ENCODE measurements around the gene GSTA3.
A peak's percentile ranks its signal among the peaks of the same experiment; 100 is the strongest.
"Not testable (repeated sequence)": the region's sequence is repeated elsewhere in the genome, so short reads cannot be mapped to it uniquely, and the experiment has no call there.

The GSTA3 gene

DNA sequence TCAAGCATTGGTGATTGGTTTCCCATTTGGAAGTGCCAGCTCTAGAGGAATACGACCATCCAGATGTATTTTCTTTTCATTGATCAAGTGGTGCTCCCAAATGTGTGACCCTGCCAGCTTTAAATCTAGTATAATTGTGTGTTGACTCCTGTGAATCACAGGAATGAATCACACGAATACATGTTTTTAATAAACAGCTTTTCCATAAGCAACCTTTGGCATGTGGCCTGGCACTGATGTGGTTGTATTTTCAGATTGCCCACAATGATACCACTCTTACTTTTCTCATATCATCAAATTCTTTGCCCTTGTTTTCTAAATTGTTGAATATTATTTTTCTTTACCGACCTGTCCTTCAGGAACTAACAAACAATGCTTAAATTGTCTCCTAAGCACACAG, 367 bp downstream of the GSTA3 start:
- DNase-seq, result no peak

DNA sequence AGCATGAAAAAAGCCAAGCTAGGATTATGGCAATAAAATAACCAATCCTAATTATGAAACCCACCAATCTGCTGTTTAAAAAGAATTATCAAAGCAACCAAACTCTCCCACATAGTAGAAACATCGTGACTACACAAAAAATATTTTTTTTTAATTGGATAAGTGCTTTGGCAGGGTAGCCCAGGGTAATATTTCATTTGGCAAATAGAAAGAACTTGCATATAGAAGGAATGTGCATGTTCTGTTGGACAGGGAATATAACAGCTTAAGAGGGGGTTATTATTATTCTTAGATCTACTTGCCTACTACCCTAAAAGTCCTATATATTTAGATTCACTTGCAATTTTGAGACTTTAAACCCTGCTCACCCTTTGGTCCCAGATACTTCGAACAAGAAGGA, 972 bp downstream of the GSTA3 start:
- no peak for DNase-seq

DNA sequence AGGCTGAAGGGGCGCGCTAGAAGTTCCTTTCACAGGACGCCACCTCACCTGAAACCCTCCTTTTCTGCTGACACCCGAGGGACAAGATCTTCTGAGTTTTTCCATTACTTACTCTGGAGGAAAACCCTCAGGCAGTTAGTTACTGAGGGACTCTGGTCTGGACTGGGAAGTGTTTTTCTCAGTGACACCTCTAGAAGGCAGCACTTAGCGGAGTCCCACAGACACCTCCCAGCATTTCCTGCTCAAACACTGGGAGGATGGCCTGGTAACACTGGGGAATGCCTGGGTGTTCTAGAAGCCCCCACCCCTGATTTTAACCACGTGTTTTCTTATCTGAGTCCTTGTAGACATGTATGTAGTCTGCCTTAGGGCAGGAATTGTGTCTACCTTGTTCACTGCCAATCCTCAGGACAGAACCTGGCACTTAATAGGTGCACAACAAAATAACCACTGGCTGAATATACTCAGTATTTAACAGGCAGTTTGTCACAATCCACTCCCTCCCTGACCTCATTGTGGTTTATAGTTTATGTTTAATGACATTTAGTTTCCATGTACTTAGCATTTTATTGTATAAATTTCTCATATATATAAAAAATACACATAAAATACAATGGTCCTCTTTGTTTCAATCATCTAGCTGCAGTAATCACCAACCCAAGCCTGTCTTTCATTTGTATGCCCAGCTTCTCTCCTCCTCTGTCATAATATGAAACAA, 4.8 kb downstream of the GSTA3 start:
- DNase-seq, result no peak

GRCh38 chr6:52900536-52900935, 9.0 kb downstream of the GSTA3 start:
- DNase-seq, result no peak

DNA sequence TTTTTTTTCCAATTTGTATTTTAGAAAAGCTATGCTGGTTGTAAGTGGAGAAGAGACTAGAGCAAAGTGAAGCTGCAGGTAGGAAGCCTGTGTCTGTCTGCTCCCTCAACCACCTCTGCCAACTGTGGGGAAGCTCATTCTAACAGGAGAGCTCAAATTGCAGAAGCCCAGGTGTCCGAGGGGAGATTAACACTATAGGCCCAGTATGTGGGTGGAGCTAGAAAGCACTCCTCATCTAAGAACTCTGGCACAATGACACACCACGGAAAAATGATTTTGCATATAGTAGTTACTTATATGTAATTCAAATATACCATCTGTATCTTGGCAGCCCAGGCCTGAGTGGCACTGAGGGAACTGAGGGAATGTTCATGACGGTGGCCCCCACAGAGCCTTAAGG, 13.7 kb downstream of the GSTA3 start:
- not testable (repeated sequence) for DNase-seq

GRCh38 chr6:52894285-52894684, 15.2 kb downstream of the GSTA3 start:
- no peak for DNase-seq

DNA sequence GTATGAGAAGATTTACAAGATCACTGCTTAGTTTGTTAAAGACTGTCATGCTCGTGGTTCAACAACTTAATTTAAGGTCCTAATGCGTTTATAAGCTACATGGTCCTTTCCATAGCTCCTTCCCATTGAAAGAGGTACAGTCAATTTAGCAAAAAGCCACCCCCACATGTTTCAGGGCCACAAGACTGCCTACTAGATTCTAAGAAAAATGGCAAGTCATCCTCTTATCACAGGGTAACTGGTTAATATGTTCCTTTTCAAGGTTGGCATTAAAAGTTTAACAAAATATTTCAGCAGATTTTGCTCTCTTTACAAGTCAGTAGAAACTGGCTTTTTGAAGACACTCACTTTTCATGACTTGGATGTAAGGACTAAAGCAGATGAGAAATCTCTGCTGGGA, 15.7 kb downstream of the GSTA3 start:
- DNase-seq, result no peak

DNA sequence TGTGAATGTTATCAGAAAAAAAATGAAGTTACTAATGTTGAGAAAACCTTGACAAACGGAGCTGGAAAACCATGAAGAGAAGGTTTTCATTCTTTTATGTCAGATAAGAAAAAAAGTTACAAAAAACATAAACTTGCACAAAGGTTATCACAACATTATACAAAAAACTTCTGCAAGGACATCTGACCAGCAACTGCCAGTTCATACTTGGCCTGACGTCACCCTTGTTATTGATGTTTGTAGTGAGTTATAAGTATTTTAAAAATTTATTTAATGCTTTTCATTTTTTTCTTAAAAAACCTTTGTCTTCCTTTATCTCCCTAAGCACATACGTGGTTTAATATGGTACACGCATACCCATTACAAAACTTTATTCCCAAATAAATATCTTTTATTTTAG, 16.3 kb downstream of the GSTA3 start:
- no peak for DNase-seq

- DNase-seq, result no peak
These were observed 19.5 kb downstream of the GSTA3 start for GRCh38 chr6:52890018-52890417.

DNA sequence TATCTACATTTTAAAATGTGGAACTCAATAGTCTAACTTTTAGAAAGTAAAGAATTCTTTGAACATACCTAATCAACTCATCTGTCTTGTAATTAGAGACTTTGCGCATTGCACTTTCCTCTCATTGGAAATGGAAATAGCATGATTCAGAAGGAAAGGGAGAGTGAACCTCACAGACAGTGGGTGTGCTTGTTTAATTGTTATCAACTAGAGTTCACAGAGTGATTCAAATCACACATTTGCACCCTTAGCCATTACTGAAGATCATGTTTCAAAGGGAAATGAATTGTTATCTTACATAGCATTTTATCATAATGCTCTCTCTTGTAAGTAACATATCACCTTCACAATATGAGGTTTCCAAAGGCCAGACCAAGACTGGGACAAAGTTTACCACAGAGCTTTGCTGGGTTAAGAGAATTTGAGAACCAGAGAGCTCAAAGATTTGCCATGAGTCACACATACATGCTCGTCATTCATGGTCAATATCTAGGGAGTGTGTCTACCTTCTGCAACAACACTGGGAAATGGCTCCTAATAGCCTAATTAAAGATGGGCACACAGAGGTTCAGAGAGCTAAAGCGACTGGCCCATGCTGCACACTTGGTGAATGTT, 21.5 kb downstream of the GSTA3 start:
- DNase-seq, result no peak

DNA sequence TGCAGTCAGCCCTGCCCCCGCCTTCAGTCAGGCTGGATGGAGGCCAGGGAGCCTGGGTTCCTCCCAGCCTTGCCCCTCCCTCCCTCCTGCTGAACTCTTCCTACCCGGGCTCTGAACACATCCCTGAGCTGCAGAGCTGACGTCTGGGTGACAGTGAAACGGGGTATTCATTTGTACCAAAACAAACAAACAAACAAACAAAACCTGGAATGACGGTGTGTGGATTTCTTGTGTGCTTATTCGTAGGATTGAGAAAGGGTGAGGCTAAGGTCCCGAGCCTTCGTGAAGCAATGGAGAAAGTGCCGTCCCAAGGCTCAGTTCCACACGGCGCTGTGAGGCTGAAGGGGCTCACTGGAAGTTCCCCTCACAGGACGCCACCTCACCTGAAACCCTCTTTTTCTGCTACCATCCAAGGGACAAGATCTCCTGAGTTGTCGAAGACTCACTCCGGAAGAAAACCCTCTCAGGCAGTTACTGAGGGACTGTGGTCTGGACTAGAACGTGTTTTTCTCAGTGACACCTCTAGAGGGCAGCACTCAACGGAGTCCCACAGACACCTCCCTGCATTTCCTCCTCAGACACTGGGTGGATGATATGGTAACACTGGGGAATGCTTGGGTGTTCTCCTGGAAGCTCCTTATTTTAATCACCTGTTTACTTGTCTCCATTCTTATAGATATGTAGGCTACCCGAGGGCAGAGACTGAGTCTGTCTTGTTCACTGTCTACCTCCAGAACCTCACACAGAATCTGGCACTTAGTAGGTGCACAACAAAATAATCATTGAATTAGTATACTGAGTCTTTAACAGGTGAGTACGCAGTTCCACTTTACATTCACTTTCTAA, 27.3 kb downstream of the GSTA3 start:
- DNase-seq, result peak; percentile 84 to 87

DNA sequence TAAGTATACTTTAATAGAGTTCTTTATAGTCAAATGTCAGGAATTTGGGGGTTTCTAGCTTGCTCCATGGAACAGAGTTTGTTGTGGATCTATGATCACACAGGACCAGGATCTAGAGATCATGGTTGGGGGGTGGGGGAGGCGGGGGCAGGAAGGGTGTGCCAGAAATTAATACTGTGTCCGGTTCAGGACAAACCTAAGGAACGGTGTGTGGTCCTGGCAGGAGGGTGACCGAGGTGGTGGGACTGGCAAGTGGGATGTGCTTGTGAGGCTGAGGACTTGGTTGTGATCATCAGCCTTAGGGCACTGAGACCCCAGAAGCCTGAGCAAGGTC, 27.9 kb downstream of the GSTA3 start:
- DNase-seq, result no peak

- no peak for DNase-seq
These were observed 31.7 kb downstream of the GSTA3 start for GRCh38 chr6:52877786-52878185.

DNA sequence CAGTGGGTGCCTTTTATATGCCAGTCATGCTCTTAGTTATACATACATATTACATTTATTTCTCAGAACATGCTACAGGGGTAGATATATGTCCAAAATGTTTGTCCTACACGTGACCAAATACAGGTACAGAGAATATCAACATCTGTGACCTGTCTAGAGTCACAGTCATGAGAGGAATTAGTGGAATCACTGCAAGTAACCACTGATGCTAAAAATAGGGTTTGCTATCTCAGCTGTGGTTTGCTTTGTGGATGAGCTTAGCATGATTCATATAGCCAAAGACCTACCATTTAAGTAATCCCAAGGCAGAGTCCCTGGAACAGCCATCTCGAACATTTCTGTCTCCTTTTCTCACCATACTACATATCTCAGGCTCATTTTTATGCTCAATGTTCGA, 32.3 kb downstream of the GSTA3 start:
- no peak for DNase-seq

DNA sequence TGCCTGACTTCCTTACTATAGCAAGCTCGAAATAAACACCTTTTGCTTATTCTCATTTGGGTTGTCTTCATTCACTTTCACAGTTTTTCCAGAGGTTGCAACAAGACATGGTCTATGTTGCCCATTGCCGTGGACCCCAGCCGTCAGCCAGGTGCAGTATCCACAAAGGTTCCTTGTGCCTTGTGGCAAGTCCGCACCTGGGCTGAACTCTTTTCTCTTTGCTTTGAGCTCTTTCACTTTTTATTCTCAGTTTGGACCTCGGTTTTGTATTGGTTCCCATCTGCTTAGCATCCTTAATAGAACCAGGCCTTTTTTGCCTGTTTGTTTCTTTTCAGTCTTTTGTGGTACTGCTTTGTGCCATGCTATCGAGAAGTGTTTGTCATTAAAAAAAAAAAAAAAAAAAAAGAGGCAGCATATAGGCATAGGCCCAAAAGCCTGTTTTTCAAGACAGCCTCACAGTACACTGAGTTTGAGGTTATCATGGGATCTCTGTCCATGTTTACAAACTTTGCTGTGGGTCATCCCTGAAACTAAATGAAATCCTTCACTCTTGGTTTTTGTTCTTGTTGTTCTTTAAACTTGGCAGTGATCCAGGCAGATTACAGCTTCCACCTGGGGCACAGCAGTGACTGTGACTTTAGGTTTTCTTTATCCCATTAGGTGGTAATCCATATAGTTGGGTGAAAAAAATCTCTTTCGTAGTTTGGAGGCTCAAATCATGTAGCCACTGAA, 33.3 kb downstream of the GSTA3 start:
- no peak for DNase-seq

- no peak for DNase-seq
These were observed 37.5 kb downstream of the GSTA3 start for GRCh38 chr6:52872031-52872430.

DNA sequence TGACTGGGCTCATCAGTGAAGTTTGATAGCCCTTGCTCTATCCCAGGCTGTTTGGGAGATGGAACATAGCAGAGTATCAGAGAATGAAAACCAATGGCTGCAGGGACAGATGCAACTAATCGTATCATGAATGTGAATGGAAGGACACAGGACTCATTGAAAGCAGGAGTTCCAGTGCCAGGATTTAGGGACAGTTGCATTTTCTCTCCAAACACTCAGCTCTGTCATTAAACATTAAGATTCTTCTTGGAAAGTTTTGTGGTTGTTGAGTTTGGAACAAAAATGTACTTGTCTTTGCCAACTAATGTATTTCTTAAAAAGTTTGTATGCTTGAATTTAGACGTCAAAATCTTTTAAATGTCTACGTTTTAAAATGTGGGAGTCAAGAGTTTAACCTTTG, 37.9 kb downstream of the GSTA3 start:
- no peak for DNase-seq

- DNase-seq, result not testable (repeated sequence)
These were observed 39.0 kb downstream of the GSTA3 start for GRCh38 chr6:52870335-52871091.

DNA sequence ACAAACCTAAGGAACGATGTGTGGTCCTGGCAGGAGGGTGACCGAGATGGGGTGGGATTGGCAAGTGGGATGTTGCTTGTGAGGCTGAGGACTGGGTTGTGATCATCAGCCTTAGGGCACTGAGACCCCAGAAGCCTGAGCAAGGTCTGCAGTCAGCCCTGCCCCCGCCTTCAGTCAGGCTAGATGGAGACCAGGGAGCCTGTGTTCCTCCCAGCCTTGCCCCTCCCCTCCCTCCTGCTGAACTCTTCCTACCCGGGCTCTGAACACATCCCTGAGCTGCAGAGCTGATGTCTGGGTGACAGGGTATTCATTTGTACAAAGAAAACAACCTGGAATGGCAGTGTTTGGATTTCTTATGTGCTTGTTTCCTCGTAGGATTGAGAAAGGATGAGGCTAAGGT, 40.6 kb downstream of the GSTA3 start:
- not testable (repeated sequence) for DNase-seq

DNA sequence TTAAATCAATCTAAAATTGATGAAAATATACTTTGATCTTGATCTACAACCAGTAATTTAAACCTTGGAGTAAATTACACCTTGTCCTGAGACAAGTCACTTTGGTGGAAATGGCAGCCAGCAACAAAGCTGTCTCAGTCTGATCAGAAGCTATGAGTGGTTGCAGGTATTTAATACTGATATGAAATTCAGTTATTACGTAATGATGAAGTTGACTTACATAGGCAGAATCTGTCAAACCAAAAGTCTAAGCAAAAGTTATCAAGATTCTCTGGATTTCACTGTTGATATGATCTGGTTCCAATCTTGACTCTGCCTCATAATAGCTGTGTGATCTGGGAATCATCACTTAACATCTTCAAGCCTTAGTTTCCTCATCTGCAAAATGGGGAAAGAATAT, 41.3 kb downstream of the GSTA3 start:
- no peak for DNase-seq

DNA sequence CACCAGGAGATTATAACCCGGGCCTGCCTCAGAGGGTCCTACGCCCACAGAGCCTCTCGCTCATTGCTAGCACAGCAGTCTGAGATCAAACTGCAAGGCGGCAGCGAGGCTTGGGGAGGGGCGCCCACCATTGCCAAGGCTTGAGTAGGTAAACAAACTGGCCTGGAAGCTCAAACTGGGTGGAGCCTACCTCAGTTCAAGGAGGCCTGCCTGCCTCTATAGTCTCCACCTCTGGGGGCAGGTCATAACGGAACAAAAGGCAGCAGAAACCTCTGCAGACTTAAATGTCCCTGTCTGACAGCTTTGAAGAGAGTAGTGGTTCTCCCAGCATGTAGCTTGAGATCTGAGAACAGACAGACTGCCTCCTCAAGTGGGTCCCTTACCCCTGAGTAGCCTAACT, 48.3 kb downstream of the GSTA3 start:
- not testable (repeated sequence) for DNase-seq

DNA sequence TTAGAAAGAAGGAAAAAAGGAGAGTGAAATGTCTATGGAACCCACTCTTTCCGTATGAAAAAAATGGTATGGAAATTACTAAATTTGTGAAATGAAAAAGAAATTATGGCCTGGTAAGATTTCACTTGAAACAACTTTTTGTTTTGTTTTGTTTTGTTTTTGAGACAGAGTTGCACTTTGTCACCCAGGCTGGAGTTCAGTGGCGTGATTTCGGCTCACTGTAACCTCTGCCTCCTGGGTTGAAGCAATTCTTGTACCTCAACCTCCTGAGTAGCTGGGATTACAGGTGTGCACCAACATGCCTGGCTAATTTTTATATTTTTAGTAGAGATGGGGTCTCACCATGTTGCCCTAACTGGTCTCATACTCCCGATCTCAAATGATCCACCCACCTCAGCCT, 51.1 kb downstream of the GSTA3 start:
- no peak for DNase-seq

DNA sequence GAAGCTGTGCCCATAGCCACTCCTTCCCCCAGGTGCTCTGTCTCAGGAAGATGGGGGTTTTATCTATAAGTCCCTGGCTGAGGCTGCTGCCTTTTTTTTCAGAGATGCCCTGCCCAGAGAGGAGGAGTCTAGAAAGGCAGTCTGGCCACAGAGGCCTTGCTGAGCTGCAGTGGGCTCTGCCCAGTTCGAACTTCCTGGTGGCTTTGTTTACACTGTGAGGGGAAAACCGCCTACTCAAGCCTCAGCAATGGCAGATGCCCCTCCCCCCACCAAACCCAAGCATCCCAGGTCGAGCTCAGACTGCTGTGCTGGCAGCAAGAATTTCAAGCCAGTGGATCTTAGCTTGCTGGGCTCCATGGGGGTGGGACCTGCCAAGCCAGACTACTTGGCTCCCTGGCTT, 53.4 kb downstream of the GSTA3 start:
- DNase-seq, result not testable (repeated sequence)

All from AML-193 (cell line).